CD14-positive monocyte (primary cell): ENCODE data around the gene GRWD1. TPM values are rescaled to one million over a fixed set of nuclear protein-coding genes. Genes with fewer than 3 reads are reported as not detected.

Experiments used
- DNase-seq, 3 donors: peaks; one replicate each; pipeline ENCODE4 v3.0.0-alpha.2; 2011 to 2022
- H2AFZ ChIP-seq: 2 replicates; pipeline ENCODE4 v1.6.0; 2012; ENCODE audit warnings: mild to moderate bottlenecking, low read depth, low read length, inconsistent platforms; ENCODE audit not compliant: insufficient read depth, poor library complexity, severe bottlenecking
- H3K27ac ChIP-seq, 2 donors: 1 replicate in 1 of 2; 2 replicates in 1 of 2; pipeline ENCODE4 v1.5.1; 2012 to 2013; ENCODE audit warnings: low read length in 2 of 2, control low read depth in 1 of 2, inconsistent platforms in 1 of 2, low read depth in 1 of 2, mild to moderate bottlenecking in 1 of 2
- H3K27me3 ChIP-seq, 2 donors: one replicate each; pipeline versions ENCODE4 v1.6.0 to v1.6.1; 2011 to 2013; ENCODE audit warnings: low read length in 2 of 2; ENCODE audit not compliant: control insufficient read depth in 2 of 2, insufficient read depth in 2 of 2
- H3K36me3 ChIP-seq, 2 donors: replicated peaks in 1 of 2; 1 replicate in 1 of 2; 2 replicates in 1 of 2; pipeline versions ENCODE4 v1.5.1 to v1.6.1; 2012 to 2013; ENCODE audit warnings: low read length in 2 of 2, control low read depth in 1 of 2, inconsistent platforms in 1 of 2, mild to moderate bottlenecking in 1 of 2; ENCODE audit not compliant: insufficient read depth in 2 of 2, control insufficient read depth in 1 of 2
- H3K4me1 ChIP-seq, 2 donors: 1 replicate in 1 of 2; 2 replicates in 1 of 2; pipeline versions ENCODE4 v1.5.1 to v1.6.1; 2012 to 2013; ENCODE audit warnings: low read length in 2 of 2, control low read depth in 1 of 2, inconsistent platforms in 1 of 2, mild to moderate bottlenecking in 1 of 2, moderate library complexity in 1 of 2; ENCODE audit not compliant: insufficient read depth in 2 of 2, control insufficient read depth in 1 of 2
- H3K4me2 ChIP-seq: replicated peaks from 2 replicates; pipeline ENCODE3; 2012; ENCODE audit warnings: low read length, moderate library complexity, mild to moderate bottlenecking; ENCODE audit not compliant: poor library complexity, severe bottlenecking; ENCODE audit errors: extremely low read depth
- H3K4me3 ChIP-seq, 3 experiments: fragments of 200-600 bp in 1 of 3; sonication (generic) in 1 of 3; replicated peaks in 1 of 3; 1 replicate in 2 of 3; 2 replicates in 1 of 3; pipeline ENCODE4 v1.5.1; 2011 to 2013; ENCODE audit warnings: low read length in 3 of 3, mild to moderate bottlenecking in 3 of 3, control low read depth in 2 of 3, low read depth in 2 of 3, inconsistent platforms in 1 of 3, moderate library complexity in 1 of 3
- H3K79me2 ChIP-seq: 2 replicates; pipeline ENCODE4 v1.6.0; 2012; ENCODE audit warnings: mild to moderate bottlenecking, control low read depth, inconsistent platforms, low read length, moderate library complexity; ENCODE audit not compliant: insufficient read depth
- H3K9ac ChIP-seq: 2 replicates; pipeline ENCODE4 v1.6.0; 2017; ENCODE audit warnings: low read length, mild to moderate bottlenecking; ENCODE audit not compliant: insufficient read depth, poor library complexity, severe bottlenecking
- H3K9me3 ChIP-seq, 2 donors: replicated peaks in 1 of 2; 1 replicate in 1 of 2; 2 replicates in 1 of 2; pipeline versions ENCODE4 v1.5.1 to v1.6.1; 2012 to 2013; ENCODE audit warnings: low read length in 2 of 2, control low read depth in 1 of 2; ENCODE audit not compliant: control insufficient read depth in 1 of 2, insufficient read depth in 1 of 2
- H4K20me1 ChIP-seq: 2 replicates; pipeline ENCODE4 v1.6.0; 2012; ENCODE audit warnings: mild to moderate bottlenecking, low read length, control low read depth, moderate library complexity; ENCODE audit not compliant: insufficient read depth
- H3K27ac Mint-ChIP-seq, 7 donors: one replicate each; pipeline ENCODE4 v1.8.0; 2020; ENCODE audit warnings: mild to moderate bottlenecking in 7 of 7, mixed read lengths in 7 of 7, moderate library complexity in 6 of 7, inconsistent platforms in 2 of 7
- H3K27me3 Mint-ChIP-seq, 3 donors: one replicate each; pipeline ENCODE4 v1.8.0; 2021 to 2022; ENCODE audit warnings: low read depth in 3 of 3, mild to moderate bottlenecking in 3 of 3, mixed read lengths in 3 of 3, moderate library complexity in 3 of 3, inconsistent platforms in 1 of 3
- H3K36me3 Mint-ChIP-seq, 2 donors: one replicate each; pipeline ENCODE4 v1.8.0; 2020; ENCODE audit warnings: mixed read lengths in 2 of 2, inconsistent platforms in 1 of 2, mild to moderate bottlenecking in 1 of 2
- H3K4me1 Mint-ChIP-seq: one replicate; pipeline ENCODE4 v1.8.0; 2020; ENCODE audit warnings: mild to moderate bottlenecking, mixed read lengths
- H3K4me3 Mint-ChIP-seq, 2 donors: one replicate each; pipeline ENCODE4 v1.8.0; 2020; ENCODE audit warnings: mild to moderate bottlenecking in 2 of 2, mixed read lengths in 2 of 2, moderate library complexity in 1 of 2
- H3K9me3 Mint-ChIP-seq, 7 donors: one replicate each; pipeline ENCODE4 v1.8.0; 2020 to 2022; ENCODE audit warnings: mixed read lengths in 7 of 7, mild to moderate bottlenecking in 6 of 7, moderate library complexity in 6 of 7, inconsistent platforms in 2 of 7
- WGBS: methylation state at CpG from one replicate; pipeline ENCODE4 v1.1.5; 2013; ENCODE audit warnings: missing lambda C conversion rate; ENCODE audit not compliant: insufficient coverage; 5-methylcytosine and 5-hydroxymethylcytosine counted together
- intact Hi-C, 2 donors: fragments of 100-400 bp; cut with micrococcal nuclease; formaldehyde crosslinking; loops; one replicate each; pipeline versions ENCODE4 v1.15.0 to v1.15.1; 2023
- polyA plus RNA-seq, 3 donors: library from polyadenylated mRNA; depleted of rRNA in 1 of 3; unstranded in 2 of 3; stranded (reverse) in 1 of 3; fragments of 300-500 nt in 2 of 3; fragments of >200 nt in 1 of 3; fragmentation: Illumina TruSeq in 2 of 3; gene quantifications; 1 replicate in 2 of 3; 2 replicates in 1 of 3; pipeline ENCODE4 v1.2.3, GENCODE V29; 2012 to 2021
- TF ChIP-seq, protein P1 (sequence below): fragments of 200-600 bp; IDR thresholded peaks from one replicate; pipeline ENCODE4 v1.8.0; 2022; ENCODE audit warnings: antibody characterized with exemption, mild to moderate bottlenecking

GRWD1 gene
- polyA plus RNA-seq, 3 donors: 3.7 to 13.9 (median 10.0) TPM

DNA sequence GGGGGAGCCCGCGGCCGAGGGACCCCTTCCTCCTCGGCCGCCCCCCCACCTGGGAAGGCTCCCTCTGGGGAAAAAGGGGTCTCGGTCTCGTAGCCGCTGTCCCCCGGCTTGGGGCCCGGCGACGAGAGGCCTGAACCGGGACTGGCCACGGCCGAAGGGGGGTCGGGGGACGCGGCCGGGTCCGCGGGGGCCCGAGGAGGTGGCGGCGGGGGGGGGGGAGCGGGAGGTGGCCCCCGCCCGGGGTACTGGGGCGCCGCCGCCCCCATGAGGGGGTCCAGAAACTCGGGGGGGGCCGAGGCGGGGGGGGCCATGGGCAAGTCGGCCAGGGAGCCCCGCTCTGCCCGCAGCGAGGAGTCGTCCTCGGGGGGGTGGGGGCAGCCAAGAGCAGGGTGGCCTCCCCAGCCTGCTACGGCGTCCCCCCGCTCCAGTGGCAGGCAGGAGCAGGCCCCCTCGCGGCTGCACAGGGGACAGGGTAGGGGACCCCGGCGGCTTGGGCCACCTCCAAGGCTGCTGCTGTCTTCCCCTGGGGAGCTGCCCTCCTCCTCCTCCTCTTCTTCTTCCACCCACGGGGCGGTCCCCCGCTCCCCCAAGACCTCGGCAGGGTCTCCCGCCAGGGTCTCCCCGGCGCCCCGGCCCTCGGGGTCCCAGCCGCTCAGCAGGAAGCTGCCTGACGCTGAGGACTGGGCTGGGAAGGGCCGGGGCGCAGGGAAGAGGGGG lies 53.0 kb downstream of the GRWD1 start:
- Histone ChIP-seq H3K4me1 (peaks cover 29 to 43% of the 10 kb centered on the region in 2 donors), H3K36me3 (no peaks in the 10 kb centered on the region), H3K27ac (no peak overlapping the region), H3K4me3 (no peak overlapping the region), H4K20me1 (no peaks in the 10 kb centered on the region), H3K9ac (no peak overlapping the region), H3K79me2 (no peaks in the 10 kb centered on the region), H3K9me3 (no peaks in the 10 kb centered on the region), H2AFZ (no peak overlapping the region), H3K4me2 (no peak overlapping the region), H3K27me3 (peaks cover 14 to 51% of the 10 kb centered on the region in 2 donors)
- TF ChIP-seq, protein P1, sequence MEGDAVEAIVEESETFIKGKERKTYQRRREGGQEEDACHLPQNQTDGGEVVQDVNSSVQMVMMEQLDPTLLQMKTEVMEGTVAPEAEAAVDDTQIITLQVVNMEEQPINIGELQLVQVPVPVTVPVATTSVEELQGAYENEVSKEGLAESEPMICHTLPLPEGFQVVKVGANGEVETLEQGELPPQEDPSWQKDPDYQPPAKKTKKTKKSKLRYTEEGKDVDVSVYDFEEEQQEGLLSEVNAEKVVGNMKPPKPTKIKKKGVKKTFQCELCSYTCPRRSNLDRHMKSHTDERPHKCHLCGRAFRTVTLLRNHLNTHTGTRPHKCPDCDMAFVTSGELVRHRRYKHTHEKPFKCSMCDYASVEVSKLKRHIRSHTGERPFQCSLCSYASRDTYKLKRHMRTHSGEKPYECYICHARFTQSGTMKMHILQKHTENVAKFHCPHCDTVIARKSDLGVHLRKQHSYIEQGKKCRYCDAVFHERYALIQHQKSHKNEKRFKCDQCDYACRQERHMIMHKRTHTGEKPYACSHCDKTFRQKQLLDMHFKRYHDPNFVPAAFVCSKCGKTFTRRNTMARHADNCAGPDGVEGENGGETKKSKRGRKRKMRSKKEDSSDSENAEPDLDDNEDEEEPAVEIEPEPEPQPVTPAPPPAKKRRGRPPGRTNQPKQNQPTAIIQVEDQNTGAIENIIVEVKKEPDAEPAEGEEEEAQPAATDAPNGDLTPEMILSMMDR: no peak
- Mint-ChIP-seq H3K27ac (no peak overlapping the region), H3K4me1 (peaks cover 36% of the 10 kb centered on the region), H3K27me3 (peaks cover 36 to 78% (median 41%) of the 10 kb centered on the region in 3 donors), H3K4me3 (no peak overlapping the region), H3K9me3 (peaks cover 0 to 15% (median 5%) of the 10 kb centered on the region in 7 donors), H3K36me3 (peaks cover 0 to 3% of the 10 kb centered on the region in 2 donors)
- no peak for DNase-seq
- intact Hi-C loops: no loop called here
- WGBS: 34% methylated on average over 29 of the region's 59 CpGs

DNA sequence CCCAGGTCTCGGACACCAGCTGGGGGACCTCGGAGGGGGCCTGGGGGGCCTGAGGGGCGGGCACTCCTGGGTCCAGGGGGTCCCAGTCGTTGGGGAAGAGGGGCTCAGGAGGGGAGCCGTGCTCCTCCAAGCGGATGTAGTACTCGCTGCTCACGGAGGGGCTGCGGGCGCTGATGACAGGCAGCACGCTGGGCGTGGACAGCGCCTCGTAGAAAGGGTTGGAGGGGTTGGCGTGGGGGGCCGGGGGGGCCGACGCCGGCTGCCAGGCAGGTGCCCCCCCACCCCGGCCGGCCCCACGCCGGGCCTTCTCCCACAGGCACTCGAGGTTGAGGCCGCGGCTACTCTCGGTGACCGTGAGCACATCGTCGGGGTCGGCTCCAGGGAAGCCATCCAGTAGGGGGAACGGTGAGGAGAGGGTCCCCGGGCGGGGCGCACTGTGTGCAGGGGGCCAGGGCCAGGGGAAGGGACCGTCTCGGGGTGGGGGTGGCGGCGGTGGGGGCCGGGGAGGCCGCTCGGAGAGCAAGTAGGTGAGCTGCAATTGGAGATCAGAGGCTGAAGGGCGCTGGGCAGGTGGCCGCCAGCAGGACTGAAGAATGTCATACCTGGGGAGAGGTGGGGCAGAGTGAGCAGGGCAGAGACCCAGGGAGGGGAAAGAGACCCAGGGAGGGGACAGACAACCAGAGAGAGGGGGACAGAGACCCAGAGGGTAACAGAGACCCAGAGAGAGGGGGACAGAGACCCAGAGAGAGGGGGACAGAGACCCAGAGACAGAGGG lies 53.7 kb downstream of the GRWD1 start:
- TF ChIP-seq, protein P1: no peak
- H3K4me1 ChIP-seq: peaks cover 23 to 35% of the 10 kb centered on the region in 2 donors
- H4K20me1 ChIP-seq: no peaks in the 10 kb centered on the region
- Mint-ChIP-seq H3K4me3 (peak overlapping the region in 1 of 2 donors; percentile 76), H3K36me3 (peaks cover 0 to 3% of the 10 kb centered on the region in 2 donors), H3K27ac (no peak overlapping the region), H3K4me1 (peaks cover 35% of the 10 kb centered on the region), H3K27me3 (peaks cover 32 to 72% (median 38%) of the 10 kb centered on the region in 3 donors), H3K9me3 (peaks cover 0 to 13% (median 5%) of the 10 kb centered on the region in 7 donors)
- intact Hi-C loops: no loop called here
- no peaks in the 10 kb centered on the region for H3K79me2 ChIP-seq
- no peak overlapping the region for H3K4me3 ChIP-seq
- no peak overlapping the region for H2AFZ ChIP-seq
- H3K4me2 ChIP-seq: no peak overlapping the region
- WGBS: 76% methylated on average over 31 of the region's 44 CpGs
- H3K36me3 ChIP-seq: no peaks in the 10 kb centered on the region
- H3K27me3 ChIP-seq: peaks cover 14 to 45% of the 10 kb centered on the region in 2 donors
- H3K9ac ChIP-seq: no peak overlapping the region
- DNase-seq: no peak
- no peak overlapping the region for H3K27ac ChIP-seq
- no peaks in the 10 kb centered on the region for H3K9me3 ChIP-seq
